GM12872 (cell line): Measurements from ENCODE around the gene WNT7B.

ENCODE experiments used
- TF ChIP-seq, protein P1 (sequence below): IDR thresholded peaks from 3 replicates; pipeline ENCODE4 v1.5.1; 2011; ENCODE audit warnings: low read depth, mild to moderate bottlenecking, low read length, moderate library complexity; ENCODE audit not compliant: insufficient read depth

The WNT7B gene

DNA sequence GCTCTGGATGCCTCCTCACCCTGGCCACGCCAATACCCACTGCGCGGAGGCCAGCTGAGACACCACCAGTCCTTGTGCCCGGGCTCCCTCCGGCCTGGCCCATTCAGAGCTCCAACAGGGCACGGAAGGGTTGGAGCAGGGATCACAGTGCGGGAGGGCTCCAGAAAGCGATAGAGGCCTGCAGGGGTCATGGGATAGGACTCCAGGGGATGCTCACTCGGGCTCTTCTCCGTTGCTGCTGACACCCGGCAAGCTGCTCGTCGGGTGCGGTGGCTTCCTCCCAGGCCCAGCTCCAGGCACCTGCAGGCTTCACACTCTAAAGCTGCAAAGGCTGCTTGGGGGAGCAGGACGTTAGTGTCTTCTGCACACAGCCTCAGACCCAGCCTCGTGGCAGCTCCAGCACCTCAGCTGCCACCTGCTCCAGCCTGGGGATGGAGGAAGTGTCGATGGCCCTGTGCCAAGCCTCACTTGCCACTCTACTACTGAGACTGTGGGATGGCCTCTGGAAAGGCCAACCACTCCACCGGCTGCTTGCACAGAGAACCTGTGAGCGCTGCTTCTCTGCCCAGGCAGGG lies 10.6 kb downstream of the WNT7B start:
- TF ChIP-seq, protein P1, sequence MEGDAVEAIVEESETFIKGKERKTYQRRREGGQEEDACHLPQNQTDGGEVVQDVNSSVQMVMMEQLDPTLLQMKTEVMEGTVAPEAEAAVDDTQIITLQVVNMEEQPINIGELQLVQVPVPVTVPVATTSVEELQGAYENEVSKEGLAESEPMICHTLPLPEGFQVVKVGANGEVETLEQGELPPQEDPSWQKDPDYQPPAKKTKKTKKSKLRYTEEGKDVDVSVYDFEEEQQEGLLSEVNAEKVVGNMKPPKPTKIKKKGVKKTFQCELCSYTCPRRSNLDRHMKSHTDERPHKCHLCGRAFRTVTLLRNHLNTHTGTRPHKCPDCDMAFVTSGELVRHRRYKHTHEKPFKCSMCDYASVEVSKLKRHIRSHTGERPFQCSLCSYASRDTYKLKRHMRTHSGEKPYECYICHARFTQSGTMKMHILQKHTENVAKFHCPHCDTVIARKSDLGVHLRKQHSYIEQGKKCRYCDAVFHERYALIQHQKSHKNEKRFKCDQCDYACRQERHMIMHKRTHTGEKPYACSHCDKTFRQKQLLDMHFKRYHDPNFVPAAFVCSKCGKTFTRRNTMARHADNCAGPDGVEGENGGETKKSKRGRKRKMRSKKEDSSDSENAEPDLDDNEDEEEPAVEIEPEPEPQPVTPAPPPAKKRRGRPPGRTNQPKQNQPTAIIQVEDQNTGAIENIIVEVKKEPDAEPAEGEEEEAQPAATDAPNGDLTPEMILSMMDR = no peak

DNA sequence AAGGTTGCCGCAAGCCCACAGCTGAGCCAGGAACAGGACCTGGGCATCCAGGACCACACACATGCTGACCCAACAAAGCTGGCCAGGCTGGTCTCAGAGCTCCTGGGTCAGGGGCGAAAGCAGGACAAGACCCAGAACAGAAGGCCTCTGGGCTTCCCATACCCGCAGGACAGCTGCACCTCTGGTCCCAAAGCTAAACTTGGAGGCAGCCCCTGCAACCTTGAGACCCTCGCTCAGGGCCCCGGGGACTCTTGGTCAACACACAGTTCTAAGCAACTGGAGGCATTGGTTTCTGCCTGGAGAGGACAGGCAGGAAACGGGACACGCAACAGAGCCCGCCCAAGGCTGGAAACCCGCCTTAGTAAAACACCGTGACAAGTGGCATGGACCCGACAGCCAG lies 11.4 kb downstream of the WNT7B start:
- TF ChIP-seq, protein P1 = no peak

DNA sequence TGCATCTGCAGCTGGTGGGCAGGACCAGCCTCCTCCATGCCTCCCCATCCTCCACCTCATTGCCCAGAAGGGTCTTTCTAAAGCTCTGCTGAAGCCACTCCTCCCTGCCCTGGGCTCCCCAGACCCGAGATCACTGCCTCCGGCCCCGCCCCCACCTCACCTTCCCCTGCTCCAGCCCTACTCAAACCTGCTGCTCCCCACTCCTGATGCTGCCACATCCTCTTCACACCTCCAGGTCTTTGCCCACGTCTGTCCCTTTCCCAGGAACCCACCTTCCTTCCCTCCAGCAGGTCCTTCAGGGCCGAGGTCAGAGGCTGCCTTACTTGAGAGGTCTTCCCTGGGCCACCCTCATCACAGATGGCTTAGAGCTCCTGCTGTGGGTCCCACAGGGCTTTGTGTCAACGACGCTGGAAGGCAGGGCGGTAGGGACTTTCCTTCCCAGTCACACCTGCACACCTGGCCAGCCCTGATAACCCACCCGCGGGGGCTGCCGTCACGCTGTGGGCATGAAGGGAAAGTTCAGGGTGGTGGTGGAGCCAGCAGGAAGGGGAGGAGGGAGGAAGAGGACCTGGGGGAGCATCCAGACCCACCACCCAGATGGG lies 11.9 kb downstream of the WNT7B start:
- TF ChIP-seq, protein P1 = no peak

DNA sequence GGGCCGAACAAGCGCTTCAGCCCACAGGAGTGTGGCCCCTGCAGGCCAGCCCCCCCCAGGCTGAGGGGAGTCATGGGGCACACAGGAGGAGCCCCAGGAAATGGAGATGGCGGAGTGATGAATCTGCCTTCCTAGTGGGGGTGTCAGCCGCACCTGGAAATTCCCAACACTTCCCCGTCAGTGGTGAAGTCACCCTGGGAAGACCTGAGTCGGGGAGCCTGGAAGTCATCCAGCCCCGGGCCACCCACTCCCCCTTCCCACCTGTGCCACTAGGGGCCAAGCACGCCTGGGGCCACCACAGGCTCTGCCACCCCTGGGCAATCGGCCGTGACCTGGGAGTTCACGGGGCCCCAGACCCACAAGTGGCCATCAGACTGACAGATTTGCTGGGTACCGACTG lies 12.6 kb downstream of the WNT7B start:
- TF ChIP-seq, protein P1 = no peak

DNA sequence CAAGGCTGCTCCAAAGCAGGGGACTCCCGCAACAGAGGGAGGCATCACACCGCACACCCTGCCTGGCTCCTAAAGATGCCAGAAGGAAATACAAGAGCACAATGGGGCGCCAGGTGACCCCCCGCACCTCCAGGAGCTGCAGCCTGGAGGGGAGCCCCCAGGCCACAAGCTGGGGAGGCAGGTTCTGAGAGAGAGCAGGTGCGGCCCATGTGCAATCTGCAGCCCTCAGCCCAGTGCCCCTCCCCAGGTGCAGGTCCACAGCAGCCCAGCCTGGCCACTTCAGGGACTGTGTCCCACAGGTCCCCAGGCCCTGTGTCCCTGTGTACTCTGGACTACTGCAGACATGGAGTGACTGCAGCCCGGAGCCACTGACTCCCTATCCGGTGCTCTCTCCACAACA lies 13.1 kb downstream of the WNT7B start:
- TF ChIP-seq, protein P1 = no peak

DNA sequence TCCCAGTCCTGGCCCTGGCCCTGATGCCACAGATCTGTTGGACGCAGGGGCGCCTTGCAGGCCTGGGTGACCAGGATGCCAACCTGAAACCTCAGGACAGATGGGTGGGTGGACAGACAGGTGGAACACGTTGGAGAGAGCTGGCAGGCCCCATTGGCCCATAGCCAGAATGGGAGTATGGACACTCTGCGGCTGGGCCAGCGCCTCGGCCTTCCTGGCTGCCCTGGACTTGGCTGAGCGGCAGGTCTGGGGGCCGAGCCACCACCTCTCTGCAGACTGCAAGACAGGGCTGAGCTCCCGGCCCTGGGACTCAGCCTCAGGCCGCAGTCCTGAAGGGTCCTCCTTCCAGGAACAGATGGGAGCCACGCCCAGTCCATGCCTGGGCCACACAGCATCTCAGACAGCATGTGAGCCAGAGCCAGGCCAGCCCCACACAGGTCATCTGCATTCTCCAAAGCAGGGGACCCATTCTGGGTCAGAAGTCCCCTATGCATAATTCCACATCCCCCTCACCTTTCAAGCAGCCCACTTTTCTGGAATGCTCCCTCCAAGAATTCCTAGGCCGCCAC lies 14.1 kb downstream of the WNT7B start:
- TF ChIP-seq, protein P1 = no peak

DNA sequence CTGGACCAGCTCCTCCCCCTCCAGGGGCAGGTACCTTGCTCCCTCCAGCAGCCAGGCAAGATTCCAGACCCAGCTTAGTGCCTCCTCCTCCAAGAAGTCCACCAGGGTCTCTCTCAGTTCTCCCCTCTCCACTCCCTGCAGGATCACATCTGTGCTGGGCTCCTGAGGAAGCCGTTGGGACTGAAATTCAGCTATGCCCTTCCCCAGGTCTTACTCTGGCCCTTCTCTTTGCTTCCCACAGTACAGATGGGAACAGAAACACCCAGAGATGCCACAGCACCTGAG lies 14.6 kb downstream of the WNT7B start:
- TF ChIP-seq, protein P1 = no peak
